DND-41 (cell line): ENCODE data around the gene RASAL1.

Experiments
- ATAC-seq: fragments of 200-7000 bp; cut with Tn5 transposase; 3 replicates; pipeline ENCODE4 v1.9.1; 2021; ENCODE audit warnings: low read depth; ENCODE audit not compliant: insufficient read depth
- DNase-seq: peaks from one replicate; pipeline ENCODE4 v3.0.0-alpha.2; 2020
- H2AFZ ChIP-seq: 2 replicates; pipeline ENCODE4 v1.6.0; 2012; ENCODE audit warnings: low read depth, low read length
- H3K27ac ChIP-seq: 2 replicates; pipeline ENCODE4 v1.5.1; 2012; ENCODE audit warnings: low read length, inconsistent platforms
- H3K27me3 ChIP-seq: fragments of 200-600 bp; sonication (generic); 2 replicates; pipeline ENCODE4 v1.6.0; 2012; ENCODE audit warnings: low read length, mild to moderate bottlenecking, inconsistent platforms; ENCODE audit not compliant: insufficient read depth, poor library complexity
- H3K36me3 ChIP-seq: 2 replicates; pipeline ENCODE4 v1.5.1; 2012; ENCODE audit warnings: low read length, inconsistent platforms; ENCODE audit not compliant: insufficient read depth
- H3K4me1 ChIP-seq: 2 replicates; pipeline ENCODE4 v1.5.1; 2012; ENCODE audit warnings: mild to moderate bottlenecking, low read length; ENCODE audit not compliant: insufficient read depth
- H3K4me2 ChIP-seq: 2 replicates; pipeline ENCODE4 v1.6.0; 2012; ENCODE audit warnings: mild to moderate bottlenecking, moderate library complexity, low read length, inconsistent platforms; ENCODE audit not compliant: insufficient read depth
- H3K4me3 ChIP-seq, 2 experiments: fragments of 200-600 bp in 1 of 2; shearing (Covaris generic) in 1 of 2; 2 replicates each; pipeline ENCODE4 v1.5.1; 2012 to 2016; ENCODE audit warnings: inconsistent platforms in 2 of 2, low read length in 2 of 2, mild to moderate bottlenecking in 2 of 2, low read depth in 1 of 2, moderate library complexity in 1 of 2
- H3K79me2 ChIP-seq: 2 replicates; pipeline ENCODE4 v1.6.0; 2012; ENCODE audit warnings: low read length, inconsistent platforms; ENCODE audit not compliant: insufficient read depth
- H3K9ac ChIP-seq: 2 replicates; pipeline ENCODE4 v1.6.0; 2012; ENCODE audit warnings: low read depth, mild to moderate bottlenecking, inconsistent platforms, low read length, moderate library complexity
- H3K9me3 ChIP-seq: 2 replicates; pipeline ENCODE4 v1.5.1; 2012; ENCODE audit warnings: low read length, moderate library complexity, mild to moderate bottlenecking, inconsistent platforms; ENCODE audit not compliant: insufficient read depth, severe bottlenecking
- H4K20me1 ChIP-seq: 2 replicates; pipeline ENCODE4 v1.6.0; 2012; ENCODE audit warnings: low read length; ENCODE audit not compliant: insufficient read depth
- EZH2 ChIP-seq: IDR thresholded peaks from 3 replicates; pipeline ENCODE4 v1.6.1; 2012; ENCODE audit warnings: borderline replicate concordance, low read depth, mild to moderate bottlenecking, moderate library complexity, low read length, inconsistent platforms; ENCODE audit not compliant: severe bottlenecking
- TF ChIP-seq, protein P1 (sequence below): IDR thresholded peaks from 2 replicates; pipeline ENCODE4 v1.5.1; 2012; ENCODE audit warnings: borderline replicate concordance, low read length, moderate library complexity, mild to moderate bottlenecking; ENCODE audit not compliant: poor library complexity, severe bottlenecking; ENCODE audit errors: extremely low read depth

RASAL1 gene

DNA sequence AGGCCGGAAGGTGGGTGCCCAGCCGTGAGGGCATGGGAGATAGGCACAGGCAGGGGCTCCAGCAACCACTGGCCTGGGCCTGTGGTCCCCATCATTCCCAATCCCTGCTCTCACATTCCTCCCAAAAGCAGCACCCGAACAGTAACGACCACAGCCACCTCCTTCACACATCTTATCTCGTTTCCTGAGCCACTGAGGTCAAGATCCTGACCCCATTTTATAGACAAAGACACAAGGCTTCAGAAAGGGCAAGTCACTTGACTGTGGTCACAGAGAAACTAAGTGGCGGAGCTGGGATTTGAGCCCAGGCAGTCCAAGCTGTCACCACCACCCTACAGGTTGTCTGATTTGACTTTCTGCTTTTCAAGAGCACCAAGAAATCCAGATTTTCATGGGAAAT, 40.2 kb downstream of the RASAL1 start:
- Histone ChIP-seq H2AFZ (no peak overlapping the region), H3K4me1 (peaks cover 63% of the 10 kb centered on the region), H3K36me3 (peaks cover 81% of the 10 kb centered on the region), H3K27ac (peak overlapping the region; percentile 62), H3K79me2 (peaks cover 29% of the 10 kb centered on the region), H3K9ac (peak overlapping the region; percentile 11; the same call in 1 of the 2 replicates), H3K4me3 (no peak overlapping the region), H3K4me2 (no peak overlapping the region), H3K27me3 (no peaks in the 10 kb centered on the region), H3K9me3 (no peaks in the 10 kb centered on the region), H4K20me1 (no peaks in the 10 kb centered on the region)
- no peak for DNase-seq
- no peak for TF ChIP-seq EZH2
- TF ChIP-seq, protein P1, sequence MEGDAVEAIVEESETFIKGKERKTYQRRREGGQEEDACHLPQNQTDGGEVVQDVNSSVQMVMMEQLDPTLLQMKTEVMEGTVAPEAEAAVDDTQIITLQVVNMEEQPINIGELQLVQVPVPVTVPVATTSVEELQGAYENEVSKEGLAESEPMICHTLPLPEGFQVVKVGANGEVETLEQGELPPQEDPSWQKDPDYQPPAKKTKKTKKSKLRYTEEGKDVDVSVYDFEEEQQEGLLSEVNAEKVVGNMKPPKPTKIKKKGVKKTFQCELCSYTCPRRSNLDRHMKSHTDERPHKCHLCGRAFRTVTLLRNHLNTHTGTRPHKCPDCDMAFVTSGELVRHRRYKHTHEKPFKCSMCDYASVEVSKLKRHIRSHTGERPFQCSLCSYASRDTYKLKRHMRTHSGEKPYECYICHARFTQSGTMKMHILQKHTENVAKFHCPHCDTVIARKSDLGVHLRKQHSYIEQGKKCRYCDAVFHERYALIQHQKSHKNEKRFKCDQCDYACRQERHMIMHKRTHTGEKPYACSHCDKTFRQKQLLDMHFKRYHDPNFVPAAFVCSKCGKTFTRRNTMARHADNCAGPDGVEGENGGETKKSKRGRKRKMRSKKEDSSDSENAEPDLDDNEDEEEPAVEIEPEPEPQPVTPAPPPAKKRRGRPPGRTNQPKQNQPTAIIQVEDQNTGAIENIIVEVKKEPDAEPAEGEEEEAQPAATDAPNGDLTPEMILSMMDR: no peak
- ATAC-seq: no peak

DNA sequence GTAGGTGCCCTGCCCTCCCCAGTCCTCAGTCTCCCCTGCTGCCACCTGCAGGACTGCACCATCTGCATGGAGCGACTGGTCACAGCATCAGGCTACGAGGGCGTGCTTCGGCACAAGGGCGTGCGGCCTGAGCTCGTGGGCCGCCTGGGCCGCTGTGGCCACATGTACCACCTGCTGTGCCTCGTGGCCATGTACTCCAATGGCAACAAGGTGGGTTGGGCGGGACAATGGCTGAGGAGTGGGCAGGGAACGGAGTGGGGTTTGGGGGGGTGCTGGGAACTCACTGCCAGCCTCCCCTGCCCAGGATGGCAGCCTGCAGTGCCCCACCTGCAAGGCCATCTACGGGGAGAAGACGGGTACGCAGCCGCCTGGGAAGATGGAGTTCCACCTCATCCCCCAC, 40.8 kb downstream of the RASAL1 start:
- TF ChIP-seq, protein P1: no peak
- TF ChIP-seq EZH2: no peak
- Histone ChIP-seq H3K9ac (no peak overlapping the region), H3K79me2 (peaks cover 35% of the 10 kb centered on the region), H3K27me3 (no peaks in the 10 kb centered on the region), H3K4me1 (peaks cover 70% of the 10 kb centered on the region), H3K27ac (peak overlapping the region; percentile 62; the same call in 1 of the 2 replicates), H3K36me3 (peaks cover 88% of the 10 kb centered on the region), H3K4me2 (no peak overlapping the region), H2AFZ (no peak overlapping the region), H3K4me3 (no peak overlapping the region), H4K20me1 (no peaks in the 10 kb centered on the region), H3K9me3 (no peaks in the 10 kb centered on the region)
- no peak for ATAC-seq
- DNase-seq: no peak

DNA sequence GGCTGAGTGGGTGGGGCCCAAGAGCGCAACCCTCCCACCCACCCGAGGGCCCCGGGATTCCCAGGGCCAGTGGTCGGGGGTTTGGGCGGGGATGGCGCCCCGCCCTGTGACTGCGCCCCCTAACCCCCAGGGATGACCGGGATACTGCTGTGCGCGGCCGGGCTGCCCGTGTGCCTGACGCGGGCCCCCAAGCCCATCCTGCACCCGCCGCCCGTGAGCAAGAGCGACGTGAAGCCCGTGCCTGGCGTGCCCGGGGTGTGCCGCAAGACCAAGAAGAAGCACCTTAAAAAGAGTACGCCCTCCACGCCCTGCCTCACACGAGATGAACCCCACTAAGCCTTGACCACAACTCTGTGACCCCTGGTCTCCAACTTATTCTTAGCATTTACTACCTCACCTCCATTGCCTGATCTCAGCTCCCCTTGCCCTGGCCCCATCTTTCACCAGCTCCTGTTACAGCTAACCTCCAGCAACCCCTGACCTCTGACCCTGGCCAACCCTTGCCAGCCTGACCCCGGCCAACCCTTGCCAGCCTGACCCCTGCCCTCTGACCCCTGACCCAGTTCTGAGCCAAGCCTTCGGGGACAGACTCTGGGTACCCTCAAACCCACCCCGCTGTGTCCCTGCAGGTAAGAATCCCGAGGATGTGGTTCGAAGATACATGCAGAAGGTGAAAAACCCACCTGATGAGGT, 42.0 kb downstream of the RASAL1 start:
- Histone ChIP-seq H3K4me1 (peaks cover 78% of the 10 kb centered on the region), H3K79me2 (peaks cover 45% of the 10 kb centered on the region), H3K27ac (peak overlapping the region; percentile 52), H3K27me3 (no peaks in the 10 kb centered on the region), H3K4me2 (no peak overlapping the region), H3K9ac (no peak overlapping the region), H4K20me1 (no peaks in the 10 kb centered on the region), H3K4me3 (no peak overlapping the region), H2AFZ (no peak overlapping the region), H3K36me3 (peaks cover 95% of the 10 kb centered on the region), H3K9me3 (no peaks in the 10 kb centered on the region)
- DNase-seq (no peak), ATAC-seq (no peak)
- no peak for TF ChIP-seq EZH2
- TF ChIP-seq, protein P1: no peak
